SIG-M5 (cell line): ENCODE measurements around the gene COA1.
"Not testable (repeated sequence)": the region's sequence is repeated elsewhere in the genome, so short reads cannot be mapped to it uniquely, and the experiment has no call there.

Source experiments
- DNase-seq: peaks from one replicate; lab custom pipeline; 2025; lab: John Stamatoyannopoulos, UW

The COA1 gene

DNA sequence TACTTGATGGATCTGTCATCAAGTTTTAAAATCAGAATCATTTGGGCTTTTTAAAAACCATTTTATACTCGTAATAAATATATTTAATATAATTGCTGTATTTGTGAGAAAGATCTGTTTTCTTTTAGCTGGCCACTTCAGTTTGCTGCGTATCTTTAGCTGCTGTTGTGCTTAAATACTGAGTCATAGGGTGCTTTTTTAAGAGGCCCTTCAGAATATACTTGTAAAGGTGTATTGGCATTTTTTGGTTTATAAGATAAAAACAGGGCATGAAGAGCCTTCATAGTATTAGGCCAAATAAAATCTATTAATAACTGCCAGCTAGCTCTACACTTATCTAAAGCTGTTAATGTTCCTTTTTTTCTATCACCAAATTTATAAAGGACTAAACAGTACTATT is 102.6 kb downstream of the COA1 start:
- no peak for DNase-seq

DNA sequence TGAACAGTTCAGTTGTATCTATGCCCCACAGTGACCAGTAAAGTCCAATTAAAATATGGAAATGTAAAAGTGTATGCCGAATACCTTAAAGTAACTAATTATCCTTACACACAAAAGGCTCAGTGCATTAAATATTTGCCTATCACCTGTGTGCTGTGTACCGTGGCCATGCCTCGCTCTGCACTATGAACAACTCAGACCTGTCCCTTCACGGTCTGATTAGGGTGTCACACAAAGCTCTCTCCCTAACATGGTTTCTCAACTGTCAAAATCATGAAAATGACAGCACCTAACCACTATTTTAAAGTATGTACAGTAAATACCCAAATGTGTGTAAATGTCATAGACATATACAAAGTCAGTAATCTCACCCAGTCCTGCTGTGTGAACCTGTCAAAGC is 103.3 kb downstream of the COA1 start:
- no peak for DNase-seq

DNA sequence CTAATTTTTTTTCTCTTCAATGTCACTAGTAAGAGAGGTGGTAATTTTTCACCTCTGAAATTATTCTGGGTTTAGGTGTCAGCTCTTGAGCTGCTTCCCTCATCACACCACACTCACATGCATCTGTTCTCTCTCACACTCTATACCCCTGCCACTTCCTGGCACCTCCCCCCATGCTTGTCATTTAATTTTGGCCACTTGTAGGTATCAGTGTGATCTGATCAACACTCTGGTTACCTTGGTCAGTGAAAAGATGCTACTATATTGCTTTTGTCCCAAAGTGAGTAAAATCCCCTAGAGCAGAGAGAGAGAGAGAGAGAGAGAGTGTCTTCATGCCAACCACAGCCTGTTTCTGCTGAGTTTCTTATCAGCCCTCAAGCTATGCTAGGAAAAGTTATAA is 103.9 kb downstream of the COA1 start:
- DNase-seq = no peak

DNA sequence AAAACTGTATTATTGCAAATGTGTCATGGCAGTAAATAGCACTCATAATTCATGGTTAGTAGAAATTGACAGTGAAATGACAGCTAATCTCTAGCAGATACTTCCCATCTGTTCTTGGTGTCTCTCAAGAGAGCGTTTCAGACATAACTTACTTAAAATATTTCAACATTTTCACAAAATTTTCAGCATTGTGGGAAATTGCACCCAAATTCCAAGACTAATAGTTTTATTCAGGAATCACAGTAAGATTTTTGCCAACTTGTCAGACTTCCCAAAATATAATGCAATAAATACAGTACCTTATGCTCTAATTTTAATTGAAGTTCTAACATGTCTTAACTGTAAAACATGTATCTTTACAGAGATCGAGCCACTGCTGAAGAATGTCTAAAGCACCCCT is 105.2 kb downstream of the COA1 start:
- DNase-seq = no peak

DNA sequence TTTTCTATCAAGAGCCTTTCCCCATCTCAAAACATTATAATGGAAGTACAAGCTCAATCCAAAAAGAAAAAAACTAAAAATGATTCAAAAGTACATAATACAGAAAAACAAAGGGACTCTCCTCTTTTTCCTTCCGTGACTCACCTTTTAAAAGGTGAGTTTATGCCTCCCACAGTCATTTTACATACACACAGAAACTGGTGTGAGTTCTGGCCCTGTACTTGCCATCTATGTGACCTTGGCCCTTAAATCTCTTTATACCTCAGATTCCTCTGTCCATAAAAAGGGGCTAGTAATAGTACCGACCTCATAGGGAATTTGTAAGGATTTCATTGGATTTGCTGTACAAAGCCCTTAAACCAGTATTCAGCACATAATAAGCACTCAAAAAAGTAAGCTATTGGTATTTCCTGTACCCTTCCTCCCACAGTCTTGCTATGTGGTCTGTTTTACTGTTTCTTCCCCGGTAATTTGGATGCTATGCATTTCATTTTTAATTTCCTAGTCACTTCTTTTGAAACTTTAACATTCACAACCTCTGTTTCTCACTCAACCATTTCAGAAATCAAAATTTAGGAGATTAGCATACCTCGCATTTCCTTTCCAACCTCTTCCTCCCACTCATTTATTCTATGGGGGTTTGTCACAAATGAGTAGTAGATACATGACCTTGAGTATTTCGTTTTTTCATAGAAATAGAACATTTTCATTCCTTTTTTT is 107.4 kb downstream of the COA1 start:
- DNase-seq = no peak

- DNase-seq = no peak
Observed at GRCh38 chr7:43619213-43620012, 109.9 kb downstream of the COA1 start.

- no peak for DNase-seq
Observed at GRCh38 chr7:43618073-43618472, 111.2 kb downstream of the COA1 start.

DNA sequence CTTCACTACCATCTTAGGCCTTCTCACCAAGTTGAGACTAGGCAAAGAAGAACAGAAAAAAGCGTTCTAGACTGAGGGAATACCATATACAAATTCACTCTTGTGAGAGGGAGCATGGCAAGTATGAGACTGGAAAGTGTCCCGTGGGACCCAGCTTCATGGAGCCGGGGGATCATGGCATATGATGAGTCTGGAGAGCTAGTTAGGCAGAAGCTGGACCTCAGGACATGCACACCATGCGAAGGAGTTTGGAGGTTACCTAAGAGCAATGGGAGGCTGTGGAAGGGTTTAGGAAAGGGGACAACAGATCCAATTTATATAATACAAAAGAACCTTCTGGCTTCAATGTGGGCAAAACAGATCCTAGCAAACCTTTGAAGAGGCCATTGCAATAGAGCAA is 112.3 kb downstream of the COA1 start:
- DNase-seq = no peak

GRCh38 chr7:43615558-43616145 is 113.7 kb downstream of the COA1 start:
- DNase-seq = no peak

DNA sequence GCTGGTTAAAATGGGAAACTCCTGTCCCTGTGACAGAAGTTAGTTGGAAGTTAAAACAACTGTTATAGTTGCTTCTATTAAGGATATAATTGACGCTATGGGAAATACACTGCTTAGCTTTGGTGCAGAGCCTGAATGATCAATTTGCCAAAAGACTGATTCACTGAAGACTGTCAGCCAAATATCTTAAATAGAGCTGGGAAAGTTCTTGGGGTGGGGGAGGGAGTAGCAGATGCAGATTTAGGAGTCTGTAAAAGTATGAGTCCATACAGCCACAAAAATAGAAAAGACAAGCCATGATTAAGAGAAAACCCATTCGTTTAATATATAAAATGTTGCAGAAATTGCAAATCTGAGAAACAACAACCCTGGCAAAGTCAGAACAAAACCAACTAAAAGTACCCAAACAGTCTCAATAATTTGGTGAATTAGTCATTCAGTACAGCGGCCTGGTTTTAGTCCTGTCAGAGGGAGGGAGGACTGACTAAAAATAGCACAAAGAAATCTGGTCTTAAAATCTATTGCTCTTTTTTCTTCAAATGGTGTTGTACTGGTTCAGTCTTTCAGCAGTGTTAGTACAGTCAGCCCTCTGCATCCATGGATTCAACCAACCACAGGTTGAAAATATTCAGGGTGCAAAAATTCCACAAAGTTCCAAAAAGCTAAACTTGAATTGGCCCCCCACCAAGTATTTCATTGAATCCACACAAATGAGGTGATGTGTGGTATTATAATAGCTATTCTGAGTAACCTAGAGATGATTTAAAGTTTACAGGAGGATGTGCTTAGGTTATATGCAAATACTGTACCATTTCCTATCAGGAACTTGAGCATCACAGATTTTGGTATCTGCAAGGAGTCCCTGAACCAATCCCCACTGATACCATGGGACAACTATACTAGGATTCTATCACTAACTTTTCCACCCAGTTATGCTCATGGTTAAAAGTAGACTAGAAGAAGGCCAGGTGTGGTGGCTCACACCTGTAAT is 116.4 kb downstream of the COA1 start:
- no peak for DNase-seq

DNA sequence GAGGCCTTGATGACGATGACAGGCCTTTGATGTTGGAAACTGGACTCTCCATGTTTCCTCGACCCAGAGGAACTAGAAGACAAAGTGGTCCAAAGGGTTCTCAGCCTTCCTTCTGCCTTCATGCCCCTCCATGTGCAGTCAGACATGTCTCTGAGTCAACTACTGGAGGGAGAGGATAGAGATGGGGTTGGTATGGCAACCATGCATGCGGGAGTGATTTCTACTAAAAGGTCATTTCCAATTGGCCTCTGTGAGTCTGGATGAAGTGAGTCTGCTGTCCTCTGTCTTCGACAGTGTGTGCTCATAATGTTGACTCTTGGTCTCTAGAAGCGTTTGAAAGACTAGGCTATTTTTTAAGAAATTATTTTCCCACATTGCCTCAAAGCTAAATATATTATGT is 117.2 kb downstream of the COA1 start:
- DNase-seq = no peak

- DNase-seq = no peak
Observed at GRCh38 chr7:43609097-43609496, 120.2 kb downstream of the COA1 start.

- no peak for DNase-seq
Observed at GRCh38 chr7:43604251-43604650, 125.1 kb downstream of the COA1 start.

DNA sequence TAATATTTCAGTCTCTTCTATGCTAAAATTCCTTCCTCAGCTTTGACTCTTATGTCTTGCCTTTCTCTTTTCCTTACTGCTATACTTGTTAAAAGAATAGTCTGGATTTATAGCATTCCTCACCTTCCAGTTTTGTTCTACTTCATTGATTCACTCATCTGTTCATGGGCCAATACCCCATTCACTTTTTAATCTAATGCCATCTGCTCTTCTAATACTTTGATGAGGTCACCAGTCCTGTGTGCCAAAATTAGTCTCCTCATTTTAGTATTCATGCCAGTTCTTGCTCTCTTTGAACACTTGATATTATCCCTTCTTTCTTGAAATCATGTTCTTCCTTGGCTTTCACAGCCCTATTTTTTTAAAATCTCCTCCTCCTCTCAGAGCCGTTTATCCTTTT is 127.1 kb downstream of the COA1 start:
- DNase-seq = no peak

DNA sequence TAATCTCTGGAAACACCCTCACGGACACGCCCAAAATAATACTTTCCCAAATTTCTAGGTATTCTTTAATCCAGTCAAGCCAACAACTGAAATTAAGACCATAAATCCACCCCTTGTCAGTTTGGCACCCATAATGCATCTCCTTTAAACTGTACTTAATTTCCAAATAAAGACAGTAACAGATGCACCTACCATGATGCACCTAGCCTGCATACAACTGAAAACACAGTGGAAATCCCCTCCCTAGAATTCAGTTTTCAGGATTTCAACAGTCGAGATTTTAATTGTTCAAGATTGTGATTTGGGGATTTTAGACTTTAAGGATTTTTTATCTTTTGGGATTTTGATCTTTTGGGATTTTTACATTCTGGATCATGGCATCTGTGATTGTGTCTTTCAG is 129.3 kb downstream of the COA1 start:
- no peak for DNase-seq

DNA sequence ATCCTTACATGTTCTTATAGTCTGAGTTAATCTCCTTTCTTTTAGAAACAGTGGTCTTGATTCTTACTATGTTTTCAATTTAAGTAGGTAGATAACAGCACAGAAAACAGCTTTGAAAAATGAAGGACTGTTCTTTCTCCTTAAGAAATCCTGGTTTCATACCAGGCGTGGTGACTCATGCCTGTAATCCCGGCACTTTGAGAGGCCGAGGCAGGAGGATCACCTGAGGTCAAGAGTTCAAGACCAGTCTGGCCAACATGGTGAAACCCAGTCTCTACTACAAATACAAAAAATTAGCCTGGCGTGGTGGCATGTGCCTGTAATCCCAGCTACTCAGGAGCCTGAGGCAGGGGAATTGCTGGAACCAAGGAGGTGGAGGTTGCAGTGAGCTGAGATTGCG is 132.9 kb downstream of the COA1 start:
- DNase-seq = not testable (repeated sequence)

- no peak for DNase-seq
Observed at GRCh38 chr7:43594020-43594419, 135.3 kb downstream of the COA1 start.

- DNase-seq = no peak
Observed at GRCh38 chr7:43593010-43593409, 136.3 kb downstream of the COA1 start.

GRCh38 chr7:43592326-43592725 is 137.0 kb downstream of the COA1 start:
- no peak for DNase-seq

GRCh38 chr7:43591558-43592180 is 137.7 kb downstream of the COA1 start:
- DNase-seq = no peak

DNA sequence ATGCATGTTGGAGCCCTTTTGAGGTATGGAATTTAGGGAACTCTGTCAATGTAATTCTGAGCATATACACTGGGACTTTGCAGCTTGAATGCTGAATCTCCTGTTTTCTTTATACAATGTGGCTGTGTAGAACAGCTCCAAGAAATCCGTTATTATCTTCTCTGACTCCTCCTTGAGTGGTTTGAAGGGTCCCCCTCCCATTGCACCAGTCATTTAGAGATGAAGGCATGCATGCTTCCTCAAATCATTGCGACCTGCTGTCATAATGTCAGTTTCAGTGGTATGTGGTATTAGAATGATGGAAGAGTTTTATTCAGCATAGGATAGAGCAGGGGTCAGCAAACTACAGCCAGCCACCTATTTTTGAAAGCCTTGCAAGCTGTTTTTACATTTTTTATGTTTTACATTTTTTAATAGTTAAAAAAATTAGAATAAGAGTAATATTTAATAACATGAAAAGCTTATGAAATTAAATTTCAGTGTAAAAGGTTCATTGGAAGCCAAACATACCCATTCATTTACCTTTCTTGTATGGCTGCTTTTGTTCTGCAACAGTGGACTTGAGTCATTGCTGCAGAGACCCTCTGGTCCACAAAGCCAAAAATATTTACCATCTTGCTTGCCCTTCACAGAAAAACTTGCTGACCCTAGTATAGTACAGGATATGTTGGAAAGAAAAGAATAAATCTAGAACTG is 138.3 kb downstream of the COA1 start:
- no peak for DNase-seq
